MCF 10A (cell line): ENCODE results near the gene PSD2. TPM values are rescaled to one million over a fixed set of nuclear protein-coding genes. Genes with fewer than 3 reads are reported as not detected.

Experiments used
- BruUV-seq: library from RNA; stranded (reverse); fragments of 400-500 nt; replicated peaks from 2 replicates; lab custom pipeline; 2021; lab: Mats Ljungman, UMichigan
- CTCF ChIA-PET: fragments of 300-600 bp; sonication (Branson Sonifier 250); formaldehyde crosslinking; extraction: SDS; loops from one replicate; lab custom pipeline; 2021; ENCODE audit warnings: antibody characterized with exemption, inconsistent platforms; lab: Yijun Ruan, JAX
- POLR2A ChIA-PET: fragments of 300-600, 350-650 bp; sonication (Branson Sonifier 250); formaldehyde crosslinking; extraction: SDS; loops from one replicate; lab custom pipeline; 2020; ENCODE audit warnings: antibody characterized with exemption, inconsistent platforms; lab: Yijun Ruan, JAX
- DNase-seq: peaks from one replicate; pipeline ENCODE4 v3.0.0-alpha.2; 2018; ENCODE audit not compliant: unreplicated experiment
- H3K27ac Mint-ChIP-seq: one replicate; pipeline ENCODE4 v1.8.0; 2022; ENCODE audit warnings: mild to moderate bottlenecking, low read depth, mixed read lengths; ENCODE audit not compliant: unreplicated experiment
- H3K27me3 Mint-ChIP-seq: one replicate; pipeline ENCODE4 v1.8.0; 2022; ENCODE audit warnings: mixed read lengths; ENCODE audit not compliant: insufficient read depth, unreplicated experiment
- H3K36me3 Mint-ChIP-seq: one replicate; pipeline ENCODE4 v1.8.0; 2022; ENCODE audit warnings: mild to moderate bottlenecking, moderate library complexity, mixed read lengths; ENCODE audit not compliant: insufficient read depth, unreplicated experiment
- H3K4me1 Mint-ChIP-seq: one replicate; pipeline ENCODE4 v1.8.0; 2022; ENCODE audit warnings: mixed read lengths; ENCODE audit not compliant: insufficient read depth, unreplicated experiment
- H3K4me3 Mint-ChIP-seq: one replicate; pipeline ENCODE4 v1.8.0; 2022; ENCODE audit warnings: mild to moderate bottlenecking, moderate library complexity, mixed read lengths; ENCODE audit not compliant: unreplicated experiment
- H3K9me3 Mint-ChIP-seq: one replicate; pipeline ENCODE4 v1.8.0; 2022; ENCODE audit warnings: mixed read lengths; ENCODE audit not compliant: unreplicated experiment
- CTCF ChIP-seq: fragments of 200-600 bp; IDR thresholded peaks from one replicate; pipeline ENCODE4 v1.8.0; 2022; ENCODE audit warnings: antibody characterized with exemption, mild to moderate bottlenecking; ENCODE audit not compliant: unreplicated experiment
- intact Hi-C: fragments of 100-400 bp; cut with micrococcal nuclease; formaldehyde crosslinking; loops from 2 replicates; pipeline ENCODE4 v1.14.1; 2022
- total RNA-seq: library from RNA; stranded (reverse); gene quantifications from 2 replicates; pipeline ENCODE4 v1.2.3, GENCODE V29; 2022

The PSD2 gene
- total RNA-seq, 1 experiment from 2014 or later: not detected

- TF ChIP-seq CTCF: no peak
- CTCF ChIA-PET: interaction anchor here (0.5 to 5.4 kb wide), 10 partner anchors 9 to 929 kb away, joined by 3 to 71 read pairs (median 3); no protein-coding TSS in a partner anchor
Measured at GRCh38 chr5:139797856-139798510, 2.4 kb downstream of the PSD2 start.

GRCh38 chr5:139798883-139799282 is 3.3 kb downstream of the PSD2 start:
- CTCF ChIA-PET: interaction anchor here (0.5 to 5.4 kb wide), 7 partner anchors 11 to 930 kb away, joined by 3 to 71 read pairs (median 3); no protein-coding TSS in a partner anchor
- intact Hi-C loops: no loop called here
- BruUV-seq: no TSS peak
- H3K9me3 Mint-ChIP-seq: no peaks in the 10 kb centered on the region
- H3K36me3 Mint-ChIP-seq: no peaks in the 10 kb centered on the region
- H3K27ac Mint-ChIP-seq: no peak overlapping the region
- no peak for TF ChIP-seq CTCF
- POLR2A ChIA-PET: interaction anchor here (1.2 kb wide), 1 partner anchor 24 kb away, joined by 4 read pairs; no protein-coding TSS in a partner anchor
- no peak overlapping the region for H3K4me3 Mint-ChIP-seq
- DNase-seq: no peak
- H3K27me3 Mint-ChIP-seq: peaks cover 86% of the 10 kb centered on the region
- no peaks in the 10 kb centered on the region for H3K4me1 Mint-ChIP-seq

More at GRCh38 chr5:139797856-139798510, 2.4 kb downstream of the PSD2 start:
- Mint-ChIP-seq H3K27ac (no peak overlapping the region), H3K4me1 (no peaks in the 10 kb centered on the region), H3K36me3 (no peaks in the 10 kb centered on the region), H3K4me3 (no peak overlapping the region), H3K9me3 (no peaks in the 10 kb centered on the region), H3K27me3 (peaks cover 90% of the 10 kb centered on the region)
- BruUV-seq: no TSS peak
- no peak for DNase-seq
- intact Hi-C loops: no loop called here
- POLR2A ChIA-PET: interaction anchor here (0.5 to 1.1 kb wide), 2 partner anchors 29 to 163 kb away, joined by 3 to 4 read pairs; no protein-coding TSS in a partner anchor

GRCh38 chr5:139799359-139799758 is 3.8 kb downstream of the PSD2 start:
- ChIA-PET CTCF (interaction anchor here (1.0 to 5.4 kb wide), 4 partner anchors 11 to 170 kb away, joined by 3 to 71 read pairs (median 32); no protein-coding TSS in a partner anchor), POLR2A (interaction anchor here (1.2 kb wide), 1 partner anchor 24 kb away, joined by 4 read pairs; no protein-coding TSS in a partner anchor)
- Mint-ChIP-seq H3K9me3 (no peaks in the 10 kb centered on the region), H3K4me3 (no peak overlapping the region), H3K4me1 (no peaks in the 10 kb centered on the region), H3K27ac (no peak overlapping the region), H3K27me3 (peaks cover 81% of the 10 kb centered on the region), H3K36me3 (no peaks in the 10 kb centered on the region)
- DNase-seq: no peak
- no TSS peak for BruUV-seq
- intact Hi-C loops: no loop called here
- TF ChIP-seq CTCF: no peak

GRCh38 chr5:139803978-139804377 is 8.4 kb downstream of the PSD2 start:
- Mint-ChIP-seq H3K27ac (no peak overlapping the region), H3K9me3 (no peaks in the 10 kb centered on the region), H3K4me1 (no peaks in the 10 kb centered on the region), H3K27me3 (peaks cover 52% of the 10 kb centered on the region), H3K36me3 (no peaks in the 10 kb centered on the region), H3K4me3 (no peak overlapping the region)
- intact Hi-C loops: no loop called here
- no TSS peak for BruUV-seq
- no peak for TF ChIP-seq CTCF
- POLR2A ChIA-PET: no interaction called here
- DNase-seq: no peak
- CTCF ChIA-PET: interaction anchor here (1.0 to 1.3 kb wide), 4 partner anchors 59 to 167 kb away, joined by 3 to 4 read pairs (median 3); no protein-coding TSS in a partner anchor
